GM23338 (cell line): ENCODE data around the gene PRR14L. TPM values are rescaled to one million over a fixed set of nuclear protein-coding genes. Genes with fewer than 3 reads are reported as not detected.

ENCODE experiments used
- ATAC-seq: fragments of 200-7000 bp; cut with Tn5 transposase; 3 replicates; pipeline ENCODE4 v1.9.1; 2020
- DNase-seq: peaks from one replicate; pipeline ENCODE4 v3.0.0-alpha.2; 2015; ENCODE audit warnings: low spot score
- H2AFZ ChIP-seq: fragments of 200-600 bp; sonication (generic); 2 replicates; pipeline ENCODE4 v1.8.0; 2016; ENCODE audit warnings: antibody characterized with exemption, mild to moderate bottlenecking, moderate library complexity
- H3F3A ChIP-seq: fragments of 200-600 bp; sonication (generic); replicated peaks from 2 replicates; pipeline ENCODE4 v1.8.0; 2017; ENCODE audit warnings: antibody characterized with exemption, mixed run types, low read depth
- H3K27ac ChIP-seq: fragments of 200-600 bp; sonication (generic); 2 replicates; pipeline ENCODE4 v1.6.1; 2016; ENCODE audit warnings: low read depth
- H3K27me3 ChIP-seq: fragments of 200-600 bp; sonication (generic); 2 replicates; pipeline ENCODE4 v1.8.0; 2016; ENCODE audit warnings: mild to moderate bottlenecking, mixed run types, moderate library complexity; ENCODE audit not compliant: insufficient read depth
- H3K36me3 ChIP-seq: fragments of 200-600 bp; sonication (generic); 2 replicates; pipeline ENCODE4 v1.8.0; 2016; ENCODE audit warnings: mild to moderate bottlenecking; ENCODE audit not compliant: insufficient read depth
- H3K4me1 ChIP-seq: fragments of 200-600 bp; sonication (generic); 2 replicates; pipeline ENCODE4 v1.8.0; 2016; ENCODE audit warnings: mild to moderate bottlenecking, moderate library complexity; ENCODE audit not compliant: insufficient read depth
- H3K4me2 ChIP-seq: fragments of 200-600 bp; sonication (generic); 2 replicates; pipeline ENCODE4 v1.7.1; 2017; ENCODE audit warnings: mixed run types
- H3K4me3 ChIP-seq: fragments of 200-600 bp; sonication (generic); 2 replicates; pipeline ENCODE4 v1.6.1; 2016; ENCODE audit warnings: mixed run types
- H3K79me2 ChIP-seq: fragments of 200-600 bp; sonication (generic); replicated peaks from 2 replicates; pipeline ENCODE4 v1.8.0; 2017; ENCODE audit warnings: mild to moderate bottlenecking; ENCODE audit not compliant: insufficient read depth
- H3K9me2 ChIP-seq: fragments of 200-600 bp; sonication (generic); 2 replicates; pipeline ENCODE4 v1.8.0; 2017; ENCODE audit not compliant: insufficient read depth
- H4K20me1 ChIP-seq: fragments of 200-600 bp; sonication (generic); replicated peaks from 2 replicates; pipeline ENCODE4 v1.8.0; 2017; ENCODE audit warnings: mild to moderate bottlenecking; ENCODE audit not compliant: insufficient read depth
- H3K27ac Mint-ChIP-seq: 2 replicates; pipeline ENCODE4 v1.8.0; 2020; ENCODE audit warnings: inconsistent platforms, mild to moderate bottlenecking, moderate library complexity, mixed read lengths
- H3K27me3 Mint-ChIP-seq: 3 replicates; pipeline ENCODE4 v1.8.0; 2022; ENCODE audit warnings: low read depth, mild to moderate bottlenecking, moderate library complexity, mixed read lengths, inconsistent platforms; ENCODE audit not compliant: insufficient read depth, poor library complexity
- H3K36me3 Mint-ChIP-seq: 3 replicates; pipeline ENCODE4 v1.8.0; 2021; ENCODE audit warnings: low read depth, mild to moderate bottlenecking, inconsistent platforms, moderate library complexity, mixed read lengths
- H3K4me1 Mint-ChIP-seq: 3 replicates; pipeline ENCODE4 v1.8.0; 2020; ENCODE audit warnings: mild to moderate bottlenecking, inconsistent platforms, mixed read lengths
- H3K4me3 Mint-ChIP-seq: 3 replicates; pipeline ENCODE4 v1.8.0; 2021; ENCODE audit warnings: moderate library complexity, mild to moderate bottlenecking, inconsistent platforms, mixed read lengths
- H3K9me3 Mint-ChIP-seq: 3 replicates; pipeline ENCODE4 v1.8.0; 2020; ENCODE audit warnings: moderate library complexity, mild to moderate bottlenecking, inconsistent platforms, mixed read lengths
- CREB1 ChIP-seq: fragments of 250-450 bp; sonication (Bioruptor Pico); IDR thresholded peaks from 2 replicates; pipeline ENCODE4 v1.5.0; 2020; ENCODE audit warnings: low read depth, mild to moderate bottlenecking, moderate library complexity
- CTCF ChIP-seq, 2 experiments: fragments of 200-600 bp in 1 of 2; sonication (generic) in 1 of 2; conservative IDR thresholded peaks; 2 replicates each; pipeline versions ENCODE4 v1.5.1 to v1.6.1; 2016 to 2017; ENCODE audit warnings: antibody characterized with exemption in 2 of 2, low read depth in 2 of 2, mild to moderate bottlenecking in 2 of 2, moderate library complexity in 1 of 2
- EZH2 ChIP-seq: fragments of 200-600 bp; sonication (generic); IDR thresholded peaks from one replicate; pipeline ENCODE4 v1.8.0; 2017; ENCODE audit warnings: antibody characterized with exemption, mild to moderate bottlenecking, low read depth; ENCODE audit not compliant: unreplicated experiment
- JUNB ChIP-seq: IDR thresholded peaks from one replicate; pipeline ENCODE4 v1.6.1; 2016; ENCODE audit warnings: antibody characterized with exemption; ENCODE audit not compliant: unreplicated experiment
- STAT1 ChIP-seq: IDR thresholded peaks from one replicate; pipeline ENCODE4 v1.6.1; 2016; ENCODE audit warnings: antibody characterized with exemption; ENCODE audit not compliant: unreplicated experiment
- ZNF331 ChIP-seq: fragments of 250-450 bp; sonication (Bioruptor Pico); IDR thresholded peaks from 2 replicates; pipeline ENCODE4 v1.5.0; 2020; ENCODE audit warnings: low read depth, mild to moderate bottlenecking, moderate library complexity
- ZNF462 ChIP-seq: fragments of 250-450 bp; sonication (Bioruptor Pico); IDR thresholded peaks from 2 replicates; pipeline ENCODE4 v1.5.0; 2020; ENCODE audit warnings: mild to moderate bottlenecking, moderate library complexity
- polyA plus RNA-seq: library from polyadenylated mRNA; unstranded; fragments of >200 nt; fragmentation: Nextera tagmentation; extraction: Ambion mirVana; gene quantifications from 2 replicates; pipeline ENCODE4 v1.2.1, GENCODE V29; 2016
- total RNA-seq: library from RNA; depleted of rRNA; stranded (reverse); fragments of >200 nt; shearing (Covaris generic); gene quantifications from 2 replicates; pipeline ENCODE4 v1.2.3, GENCODE V29; 2014

Gene PRR14L
- total and polyA plus RNA-seq, 2 experiments from 2014 or later: 46.3 to 54.0 TPM

- H3K36me3 ChIP-seq: peaks cover 18% of the 10 kb centered on the region
- Mint-ChIP-seq H3K4me3 (no peak overlapping the region), H3K27ac (no peak overlapping the region; the same call in 1 of the 2 replicates), H3K27me3 (peaks cover 6% of the 10 kb centered on the region), H3K36me3 (peaks cover 52% of the 10 kb centered on the region; the same call in 2 of the 3 replicates), H3K9me3 (no peaks in the 10 kb centered on the region), H3K4me1 (peaks cover 25% of the 10 kb centered on the region)
- H3K4me2 ChIP-seq: peak overlapping the region; percentile 66; the same call in 1 of the 2 replicates
- DNase-seq (no peak), ATAC-seq (no peak)
- H3F3A ChIP-seq: 0 out of 2 replicates have a peak, but pooled peaks cover 3% of the 10 kb centered on the region
- peaks cover 28% of the 10 kb centered on the region for H3K4me1 ChIP-seq
- H2AFZ ChIP-seq: no peak overlapping the region
- H4K20me1 ChIP-seq: peaks cover 19% of the 10 kb centered on the region
- no peaks in the 10 kb centered on the region for H3K27me3 ChIP-seq
- H3K9me2 ChIP-seq: no peaks in the 10 kb centered on the region
- H3K79me2 ChIP-seq: peaks cover 67% of the 10 kb centered on the region
- H3K4me3 ChIP-seq: no peak overlapping the region
- H3K27ac ChIP-seq: peak overlapping the region; percentile 84
- TF ChIP-seq ZNF331 (CRISPR knock-in tag): no peak
- TF ChIP-seq CTCF (conservative IDR thresholded peaks at IDR 0.05; ENCODE audit: low read depth in 2 of 2): no peak
- no peak for TF ChIP-seq JUNB
- no peak for TF ChIP-seq EZH2
Observed at GRCh38 chr22:31647066-31647465, 102.9 kb downstream of the PRR14L start.

- DNase-seq (no peak), ATAC-seq (no peak)
- peaks cover 32% of the 10 kb centered on the region for H3K4me1 ChIP-seq
- H3F3A ChIP-seq: 0 out of 2 replicates have a peak, but pooled peaks cover 3% of the 10 kb centered on the region
- no peak overlapping the region for H3K4me3 Mint-ChIP-seq
- peaks cover 18% of the 10 kb centered on the region for H3K36me3 ChIP-seq
- H3K4me1 Mint-ChIP-seq: peaks cover 25% of the 10 kb centered on the region
- peaks cover 55% of the 10 kb centered on the region; the same call in 2 of the 3 replicates for H3K36me3 Mint-ChIP-seq
- peaks cover 17% of the 10 kb centered on the region for H4K20me1 ChIP-seq
- peak overlapping the region; percentile 84 for H3K27ac ChIP-seq
- no peaks in the 10 kb centered on the region for H3K9me3 Mint-ChIP-seq
- no peak overlapping the region for H3K4me3 ChIP-seq
- H3K27me3 Mint-ChIP-seq: peaks cover 6% of the 10 kb centered on the region
- peaks cover 65% of the 10 kb centered on the region for H3K79me2 ChIP-seq
- H3K27ac Mint-ChIP-seq: no peak overlapping the region; the same call in none of the 2 replicates
- no peak overlapping the region for H2AFZ ChIP-seq
- H3K27me3 ChIP-seq: no peaks in the 10 kb centered on the region
- no peaks in the 10 kb centered on the region for H3K9me2 ChIP-seq
- H3K4me2 ChIP-seq: no peak overlapping the region
- TF ChIP-seq EZH2 (no peak), ZNF462 (CRISPR knock-in tag) (no peak), STAT1 (no peak), CTCF (conservative IDR thresholded peaks at IDR 0.05; ENCODE audit: low read depth in 2 of 2) (no peak), ZNF331 (CRISPR knock-in tag) (no peak), CREB1 (no peak), JUNB (no peak)
Observed at GRCh38 chr22:31646186-31647019, 103.5 kb downstream of the PRR14L start.
